Activated CD4-positive, alpha-beta T cell treated with anti-CD3 and anti-CD28 coated beads, Interleukin-2, amount 10 ng/mL, durations not matched to agents 7 days and 5 days (primary cell): Measurements from ENCODE around the gene ISCA1. TPM values are rescaled to one million over a fixed set of nuclear protein-coding genes. Genes with fewer than 3 reads are reported as not detected.

Experiments used
- total RNA-seq, 2 experiments: library from RNA; stranded (reverse); gene quantifications; one replicate each; pipeline ENCODE4 v1.2.3, GENCODE V29; 2021

Gene ISCA1
- total RNA-seq, 2 experiments from 2014 or later = 16.8 to 19.5 TPM

Other genes starting within 250 kb of the ISCA1 start
- 1 to 10 TPM in 1 of 2 experiments, under 1 TPM in 1; 0.87 to 1.0 TPM for gene GOLM1, start 183.0 kb downstream of the ISCA1 start, total RNA-seq
- under 1 TPM; 0.12 to 0.35 TPM for gene C9orf153, start 22.9 kb downstream of the ISCA1 start, total RNA-seq
- gene TUT7, start 71.9 kb upstream of the ISCA1 start, total RNA-seq = 10 to 100 TPM; 37.2 to 38.2 TPM